ENCODE data around the gene EIF3A.

- TF ChIP-seq GATA2 (CRISPR knock-in tag; IDR thresholded peaks at IDR 0.05) = no peak
- TF ChIP-seq, protein P1, sequence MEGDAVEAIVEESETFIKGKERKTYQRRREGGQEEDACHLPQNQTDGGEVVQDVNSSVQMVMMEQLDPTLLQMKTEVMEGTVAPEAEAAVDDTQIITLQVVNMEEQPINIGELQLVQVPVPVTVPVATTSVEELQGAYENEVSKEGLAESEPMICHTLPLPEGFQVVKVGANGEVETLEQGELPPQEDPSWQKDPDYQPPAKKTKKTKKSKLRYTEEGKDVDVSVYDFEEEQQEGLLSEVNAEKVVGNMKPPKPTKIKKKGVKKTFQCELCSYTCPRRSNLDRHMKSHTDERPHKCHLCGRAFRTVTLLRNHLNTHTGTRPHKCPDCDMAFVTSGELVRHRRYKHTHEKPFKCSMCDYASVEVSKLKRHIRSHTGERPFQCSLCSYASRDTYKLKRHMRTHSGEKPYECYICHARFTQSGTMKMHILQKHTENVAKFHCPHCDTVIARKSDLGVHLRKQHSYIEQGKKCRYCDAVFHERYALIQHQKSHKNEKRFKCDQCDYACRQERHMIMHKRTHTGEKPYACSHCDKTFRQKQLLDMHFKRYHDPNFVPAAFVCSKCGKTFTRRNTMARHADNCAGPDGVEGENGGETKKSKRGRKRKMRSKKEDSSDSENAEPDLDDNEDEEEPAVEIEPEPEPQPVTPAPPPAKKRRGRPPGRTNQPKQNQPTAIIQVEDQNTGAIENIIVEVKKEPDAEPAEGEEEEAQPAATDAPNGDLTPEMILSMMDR (IDR thresholded peaks at IDR 0.05 in 2 of 3, conservative IDR thresholded peaks at IDR 0.05 in 1 of 3; ENCODE audit: insufficient read depth in 2 of 3, low read depth in 1 of 3, low read length in 3 of 3) = no peak
Observed at GRCh38 chr10:119120875-119121274, 40.3 kb upstream of the EIF3A start.

All from K562 (cell line).